A673 (cell line): ENCODE results near the gene CLNK.

Experiments used
- CTCF ChIP-seq: fragments of 300-800, 200-600 bp; sonication (generic); conservative IDR thresholded peaks from 2 replicates; pipeline ENCODE4 v1.5.1; 2017; ENCODE audit warnings: low read depth, mild to moderate bottlenecking, antibody characterized with exemption, low read length, moderate library complexity, mixed read lengths
- EZH2 ChIP-seq: fragments of 200-600 bp; sonication (generic); IDR thresholded peaks from 2 replicates; pipeline ENCODE4 v1.6.1; 2017; ENCODE audit warnings: borderline replicate concordance, low read depth, mild to moderate bottlenecking, mixed read lengths, antibody characterized with exemption, low read length; ENCODE audit not compliant: poor library complexity, severe bottlenecking

GRCh38 chr4:10732235-10732913 lies 47.8 kb upstream of the CLNK start:
- TF ChIP-seq CTCF: no peak
- TF ChIP-seq EZH2: no peak
